Measurements from ENCODE around the gene PRSS23. TPM values are rescaled to one million over a fixed set of nuclear protein-coding genes. Genes with fewer than 3 reads are reported as not detected.
A peak's percentile ranks its signal among the peaks of the same experiment; 100 is the strongest.

Gene PRSS23
- total RNA-seq, 4 donors from 2014 or later = 28.8 to 126 (median 106) TPM

DNA sequence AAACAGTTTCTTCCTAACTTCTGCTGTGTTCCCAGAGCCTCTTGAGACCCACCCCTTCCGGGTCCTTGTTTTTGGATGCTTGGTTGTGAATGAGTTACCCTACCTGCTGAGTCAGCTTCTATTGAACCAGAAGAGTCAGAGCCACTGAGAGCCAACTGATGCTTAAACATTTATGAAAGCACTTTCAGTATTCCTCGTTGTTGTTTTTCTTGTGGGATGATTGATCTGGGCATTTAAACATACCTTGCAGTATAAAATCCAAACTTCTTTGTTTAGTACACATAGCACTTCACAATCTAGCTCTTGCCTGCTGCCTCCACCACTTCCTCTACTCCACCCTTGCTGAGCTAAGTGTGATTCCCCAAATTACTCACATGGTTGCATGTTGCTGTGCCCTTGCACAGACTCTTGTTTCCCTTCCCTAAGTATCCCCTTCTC is 5.5 kb downstream of the PRSS23 start:
- Histone ChIP-seq H3K27me3 (no peaks in the 10 kb centered on the region), H3K36me3 (no peaks in the 10 kb centered on the region), H3K4me3 (no peak overlapping the region), H3K4me1 (peaks cover 0 to 14% of the 10 kb centered on the region in 2 donors), H3K27ac (peak overlapping the region; percentile 91 to 94), H3K9me3 (no peaks in the 10 kb centered on the region)
- TF ChIP-seq POLR2A (IDR thresholded peaks at IDR 0.05) = no peak
- TF ChIP-seq, protein P1, sequence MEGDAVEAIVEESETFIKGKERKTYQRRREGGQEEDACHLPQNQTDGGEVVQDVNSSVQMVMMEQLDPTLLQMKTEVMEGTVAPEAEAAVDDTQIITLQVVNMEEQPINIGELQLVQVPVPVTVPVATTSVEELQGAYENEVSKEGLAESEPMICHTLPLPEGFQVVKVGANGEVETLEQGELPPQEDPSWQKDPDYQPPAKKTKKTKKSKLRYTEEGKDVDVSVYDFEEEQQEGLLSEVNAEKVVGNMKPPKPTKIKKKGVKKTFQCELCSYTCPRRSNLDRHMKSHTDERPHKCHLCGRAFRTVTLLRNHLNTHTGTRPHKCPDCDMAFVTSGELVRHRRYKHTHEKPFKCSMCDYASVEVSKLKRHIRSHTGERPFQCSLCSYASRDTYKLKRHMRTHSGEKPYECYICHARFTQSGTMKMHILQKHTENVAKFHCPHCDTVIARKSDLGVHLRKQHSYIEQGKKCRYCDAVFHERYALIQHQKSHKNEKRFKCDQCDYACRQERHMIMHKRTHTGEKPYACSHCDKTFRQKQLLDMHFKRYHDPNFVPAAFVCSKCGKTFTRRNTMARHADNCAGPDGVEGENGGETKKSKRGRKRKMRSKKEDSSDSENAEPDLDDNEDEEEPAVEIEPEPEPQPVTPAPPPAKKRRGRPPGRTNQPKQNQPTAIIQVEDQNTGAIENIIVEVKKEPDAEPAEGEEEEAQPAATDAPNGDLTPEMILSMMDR (IDR thresholded peaks at IDR 0.05) = no peak
- intact Hi-C loops (cut with DNase I; ENCODE audit: low total_unique reads) = loop anchor here (10.0 kb wide), 1 partner anchor 201 kb away; no protein-coding TSS in a partner anchor
- no peak for DNase-seq

DNA sequence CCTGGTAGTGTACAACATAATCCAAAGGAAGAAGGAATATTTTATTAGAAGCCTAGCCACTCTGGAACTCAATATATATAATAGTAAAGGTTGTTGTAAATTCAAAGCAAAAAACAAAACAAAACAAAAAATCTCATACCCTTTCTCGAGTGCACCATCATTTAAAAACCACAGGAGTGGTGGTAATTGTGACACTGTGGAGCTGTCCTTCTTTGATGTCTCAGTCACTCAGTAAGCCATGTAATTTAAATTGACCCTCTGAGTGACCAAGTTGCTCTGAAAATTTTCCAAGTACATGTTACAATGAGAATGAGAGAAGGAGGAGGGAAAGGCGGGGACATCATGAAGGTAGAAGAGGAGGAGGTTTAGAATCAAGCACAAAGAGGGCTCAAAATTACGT is 6.6 kb downstream of the PRSS23 start:
- Histone ChIP-seq H3K4me1 (peaks cover 0 to 14% of the 10 kb centered on the region in 2 donors), H3K27me3 (no peaks in the 10 kb centered on the region), H3K36me3 (no peaks in the 10 kb centered on the region), H3K9me3 (no peaks in the 10 kb centered on the region), H3K4me3 (no peak overlapping the region), H3K27ac (peak overlapping the region in 1 of 2 donors; percentile 26)
- intact Hi-C loops (cut with DNase I; ENCODE audit: low total_unique reads) = loop anchor here (10.0 kb wide), 1 partner anchor 202 kb away; no protein-coding TSS in a partner anchor
- no peak for TF ChIP-seq POLR2A (IDR thresholded peaks at IDR 0.05)
- TF ChIP-seq, protein P1 (IDR thresholded peaks at IDR 0.05) = no peak
- DNase-seq = no peak

DNA sequence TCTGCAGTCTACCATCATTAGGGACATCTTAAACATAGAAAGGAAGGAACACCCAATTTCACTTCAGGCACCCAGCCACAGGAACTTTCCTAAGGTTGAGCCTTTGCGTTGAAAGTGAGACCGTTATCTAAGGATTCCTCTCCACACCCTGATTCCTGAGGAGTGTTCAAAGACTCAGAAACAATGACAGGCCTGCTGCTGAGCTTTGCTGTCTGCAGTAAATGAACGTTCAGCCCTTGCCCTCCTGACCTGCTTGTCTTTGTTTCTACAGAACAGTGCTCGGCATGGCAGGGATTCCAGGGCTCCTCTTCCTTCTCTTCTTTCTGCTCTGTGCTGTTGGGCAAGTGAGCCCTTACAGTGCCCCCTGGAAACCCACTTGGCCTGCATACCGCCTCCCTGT is 7.0 kb downstream of the PRSS23 start:
- Histone ChIP-seq H3K27me3 (no peaks in the 10 kb centered on the region), H3K4me3 (no peak overlapping the region), H3K27ac (peak overlapping the region in 1 of 2 donors; percentile 26), H3K4me1 (peaks cover 0 to 14% of the 10 kb centered on the region in 2 donors), H3K36me3 (no peaks in the 10 kb centered on the region), H3K9me3 (no peaks in the 10 kb centered on the region)
- TF ChIP-seq, protein P1 (IDR thresholded peaks at IDR 0.05) = no peak
- no peak for TF ChIP-seq POLR2A (IDR thresholded peaks at IDR 0.05)
- DNase-seq = no peak
- intact Hi-C loops (cut with DNase I; ENCODE audit: low total_unique reads) = loop anchor here (10.0 kb wide), 1 partner anchor 203 kb away; no protein-coding TSS in a partner anchor

DNA sequence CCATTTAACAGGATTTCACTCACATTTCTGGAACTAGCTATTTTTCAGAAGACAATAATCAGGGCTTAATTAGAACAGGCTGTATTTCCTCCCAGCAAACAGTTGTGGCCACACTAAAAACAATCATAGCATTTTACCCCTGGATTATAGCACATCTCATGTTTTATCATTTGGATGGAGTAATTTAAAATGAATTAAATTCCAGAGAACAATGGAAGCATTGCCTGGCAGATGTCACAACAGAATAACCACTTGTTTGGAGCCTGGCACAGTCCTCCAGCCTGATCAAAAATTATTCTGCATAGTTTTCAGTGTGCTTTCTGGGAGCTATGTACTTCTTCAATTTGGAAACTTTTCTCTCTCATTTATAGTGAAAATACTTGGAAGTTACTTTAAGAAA is 9.2 kb downstream of the PRSS23 start:
- H3K36me3 ChIP-seq = no peaks in the 10 kb centered on the region
- no peak for DNase-seq
- peaks cover 0 to 10% of the 10 kb centered on the region in 2 donors for H3K4me1 ChIP-seq
- no peak overlapping the region for H3K4me3 ChIP-seq
- TF ChIP-seq POLR2A (IDR thresholded peaks at IDR 0.05) = no peak
- TF ChIP-seq, protein P1 (IDR thresholded peaks at IDR 0.05) = no peak
- H3K27ac ChIP-seq = peak overlapping the region in 1 of 2 donors; percentile 37
- intact Hi-C loops (cut with DNase I; ENCODE audit: low total_unique reads) = loop anchor here (10.0 kb wide), 1 partner anchor 205 kb away; no protein-coding TSS in a partner anchor
- no peaks in the 10 kb centered on the region for H3K9me3 ChIP-seq
- no peaks in the 10 kb centered on the region for H3K27me3 ChIP-seq

DNA sequence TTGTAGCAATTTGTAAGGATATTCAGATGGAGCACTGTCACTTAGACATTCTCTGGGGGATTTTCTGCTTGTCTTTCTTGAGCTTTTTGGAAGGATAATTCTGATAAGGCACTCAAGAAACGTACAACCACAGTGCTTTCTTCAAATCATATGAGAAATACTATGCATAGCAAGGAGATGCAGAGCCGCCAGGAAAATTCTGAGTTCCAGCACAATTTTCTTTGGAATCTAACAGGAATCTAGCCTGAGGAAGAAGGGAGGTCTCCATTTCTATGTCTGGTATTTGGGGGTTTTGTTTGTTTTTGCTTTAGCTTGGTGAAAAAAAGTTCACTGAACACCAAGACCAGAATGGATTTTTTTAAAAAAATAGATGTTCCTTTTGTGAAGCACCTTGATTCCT is 9.9 kb downstream of the PRSS23 start:
- no peak for DNase-seq
- Histone ChIP-seq H3K27ac (peak overlapping the region in 1 of 2 donors; percentile 37), H3K27me3 (no peaks in the 10 kb centered on the region), H3K4me1 (peaks cover 0 to 7% of the 10 kb centered on the region in 2 donors), H3K36me3 (no peaks in the 10 kb centered on the region), H3K9me3 (no peaks in the 10 kb centered on the region), H3K4me3 (no peak overlapping the region)
- intact Hi-C loops (cut with DNase I; ENCODE audit: low total_unique reads) = no loop called here
- no peak for TF ChIP-seq POLR2A (IDR thresholded peaks at IDR 0.05)
- TF ChIP-seq, protein P1 (IDR thresholded peaks at IDR 0.05) = no peak
